C4-2B (cell line): ENCODE data around the gene HOXB9.

ENCODE experiments used
- ZFX ChIP-seq: fragments of 450-650 bp; IDR thresholded peaks from 2 replicates; pipeline ENCODE4 v1.6.1; 2017
- TF ChIP-seq, protein P1 (sequence below): fragments of 450-650 bp; conservative IDR thresholded peaks from 2 replicates; pipeline ENCODE4 v1.5.1; 2017; ENCODE audit warnings: mild to moderate bottlenecking

DNA sequence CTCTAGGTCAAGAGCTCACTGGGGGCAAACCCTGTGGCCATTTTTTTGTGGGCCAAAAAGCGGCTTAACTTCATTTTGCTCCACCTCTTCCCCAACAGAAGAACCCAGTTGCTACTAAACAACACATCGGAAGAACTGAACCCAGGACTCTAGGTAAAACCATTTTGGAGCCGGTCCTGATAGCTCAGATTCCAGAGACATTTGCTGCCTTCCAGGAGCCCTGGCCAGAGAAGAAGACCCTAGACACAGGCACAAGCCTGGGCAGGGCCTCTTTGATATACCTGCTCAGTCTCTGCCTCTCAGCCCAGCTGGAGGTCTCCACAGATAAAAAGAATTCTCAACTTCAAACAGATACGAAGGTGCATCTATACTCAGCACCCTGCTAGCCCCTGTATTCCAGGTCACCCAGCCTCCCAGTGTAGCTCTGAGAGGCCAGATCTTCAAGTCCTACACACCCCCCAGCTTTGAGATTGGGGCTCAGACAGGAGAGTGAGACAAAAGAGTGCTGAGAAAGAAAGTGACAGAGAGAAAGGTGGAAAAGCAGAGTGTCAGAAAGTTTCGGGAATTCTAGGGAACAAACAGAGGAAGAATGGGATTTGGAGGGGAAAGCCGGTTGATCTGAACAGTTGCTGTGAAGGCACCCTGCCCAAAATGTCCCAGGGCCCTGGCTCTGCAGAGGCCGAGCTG, 6.6 kb upstream of the HOXB9 start:
- TF ChIP-seq, protein P1, sequence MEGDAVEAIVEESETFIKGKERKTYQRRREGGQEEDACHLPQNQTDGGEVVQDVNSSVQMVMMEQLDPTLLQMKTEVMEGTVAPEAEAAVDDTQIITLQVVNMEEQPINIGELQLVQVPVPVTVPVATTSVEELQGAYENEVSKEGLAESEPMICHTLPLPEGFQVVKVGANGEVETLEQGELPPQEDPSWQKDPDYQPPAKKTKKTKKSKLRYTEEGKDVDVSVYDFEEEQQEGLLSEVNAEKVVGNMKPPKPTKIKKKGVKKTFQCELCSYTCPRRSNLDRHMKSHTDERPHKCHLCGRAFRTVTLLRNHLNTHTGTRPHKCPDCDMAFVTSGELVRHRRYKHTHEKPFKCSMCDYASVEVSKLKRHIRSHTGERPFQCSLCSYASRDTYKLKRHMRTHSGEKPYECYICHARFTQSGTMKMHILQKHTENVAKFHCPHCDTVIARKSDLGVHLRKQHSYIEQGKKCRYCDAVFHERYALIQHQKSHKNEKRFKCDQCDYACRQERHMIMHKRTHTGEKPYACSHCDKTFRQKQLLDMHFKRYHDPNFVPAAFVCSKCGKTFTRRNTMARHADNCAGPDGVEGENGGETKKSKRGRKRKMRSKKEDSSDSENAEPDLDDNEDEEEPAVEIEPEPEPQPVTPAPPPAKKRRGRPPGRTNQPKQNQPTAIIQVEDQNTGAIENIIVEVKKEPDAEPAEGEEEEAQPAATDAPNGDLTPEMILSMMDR = no peak
- no peak for TF ChIP-seq ZFX
